IPS-NIHi11 (cell line): ENCODE data around the gene ARHGAP21.

Experiments
- DNase-seq: peaks from one replicate; pipeline ENCODE4 v3.0.0; 2012; ENCODE audit warnings: mixed read lengths, low spot score

ARHGAP21 gene

DNA sequence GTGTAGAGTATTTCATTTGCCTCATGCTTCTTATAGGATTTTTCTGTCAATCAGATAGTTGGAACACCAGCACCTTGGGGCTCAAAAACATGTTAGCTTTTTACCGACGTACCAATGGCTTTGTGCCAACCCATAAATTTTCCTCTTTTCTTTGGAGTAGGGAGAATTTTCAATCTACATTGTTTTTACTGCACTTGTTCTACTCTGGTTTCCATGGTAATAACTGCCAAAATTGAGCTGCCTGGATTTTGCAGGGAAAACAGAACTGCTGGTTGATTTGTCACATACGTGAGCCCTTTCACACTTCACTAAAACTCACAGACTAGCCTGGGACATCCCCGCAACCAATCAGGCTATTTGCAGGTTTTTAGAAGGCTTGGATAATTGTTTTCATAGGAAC lies 189.7 kb downstream of the ARHGAP21 start:
- no peak for DNase-seq
